HEK293 (cell line): ENCODE data around the gene SIM2.

Experiments used
- CTCF ChIP-seq: fragments of 450-650 bp; formaldehyde crosslinking; IDR thresholded peaks from 2 replicates; pipeline ENCODE4 v1.5.1; 2016; ENCODE audit warnings: missing biosample characterization, missing genetic modification characterization
- SETDB1 ChIP-seq: IDR thresholded peaks from one replicate; pipeline ENCODE4 v1.6.1; 2017; ENCODE audit warnings: mild to moderate bottlenecking, low read length, moderate library complexity, mixed read lengths; ENCODE audit not compliant: insufficient read length
- SP2 ChIP-seq: fragments of 450-650 bp; formaldehyde crosslinking; IDR thresholded peaks from 2 replicates; pipeline ENCODE4 v1.5.1; 2016; ENCODE audit warnings: missing biosample characterization, missing genetic modification characterization
- ZBTB11 ChIP-seq: fragments of 450-650 bp; formaldehyde crosslinking; conservative IDR thresholded peaks from 2 replicates; pipeline ENCODE4 v1.5.1; 2016; ENCODE audit warnings: low read depth, missing biosample characterization, missing genetic modification characterization
- ZBTB8A ChIP-seq: fragments of 450-650 bp; formaldehyde crosslinking; IDR thresholded peaks from 2 replicates; pipeline ENCODE4 v1.5.1; 2016; ENCODE audit warnings: missing biosample characterization, missing genetic modification characterization
- ZNF10 ChIP-seq: fragments of 450-650 bp; formaldehyde crosslinking; IDR thresholded peaks from 2 replicates; pipeline ENCODE4 v1.5.1; 2017; ENCODE audit warnings: missing biosample characterization, missing genetic modification characterization
- ZNF140 ChIP-seq: fragments of 450-650 bp; formaldehyde crosslinking; IDR thresholded peaks from 2 replicates; pipeline ENCODE4 v1.5.1; 2016; ENCODE audit warnings: missing biosample characterization, missing genetic modification characterization
- ZNF211 ChIP-seq: fragments of 450-650 bp; formaldehyde crosslinking; IDR thresholded peaks from 2 replicates; pipeline ENCODE4 v1.5.1; 2016; ENCODE audit warnings: low read depth, missing biosample characterization, missing genetic modification characterization
- ZNF311 ChIP-seq: fragments of 450-650 bp; formaldehyde crosslinking; IDR thresholded peaks from 2 replicates; pipeline ENCODE4 v1.5.1; 2017; ENCODE audit warnings: missing biosample characterization, missing genetic modification characterization, borderline replicate concordance
- ZNF350 ChIP-seq: fragments of 450-650 bp; formaldehyde crosslinking; IDR thresholded peaks from 2 replicates; pipeline ENCODE4 v1.5.0; 2017; ENCODE audit warnings: missing biosample characterization, mild to moderate bottlenecking, missing genetic modification characterization
- ZNF639 ChIP-seq: fragments of 450-650 bp; formaldehyde crosslinking; IDR thresholded peaks from 2 replicates; pipeline ENCODE4 v1.5.1; 2016; ENCODE audit warnings: missing biosample characterization, missing genetic modification characterization
- ZNF692 ChIP-seq: fragments of 450-650 bp; formaldehyde crosslinking; IDR thresholded peaks from 2 replicates; pipeline ENCODE4 v1.5.1; 2016; ENCODE audit warnings: missing biosample characterization, missing genetic modification characterization

GRCh38 chr21:36705679-36706481, 7.0 kb downstream of the SIM2 start:
- no peak for TF ChIP-seq ZBTB8A (tag by site-specific recombination)
- no peak for TF ChIP-seq CTCF (tag by site-specific recombination)
- no peak for TF ChIP-seq ZBTB11 (tag by site-specific recombination)
- TF ChIP-seq ZNF211 (tag by site-specific recombination) = no peak
- no peak for TF ChIP-seq ZNF311
- no peak for TF ChIP-seq ZNF140 (tag by site-specific recombination)
- no peak for TF ChIP-seq ZNF639 (tag by site-specific recombination)
- TF ChIP-seq ZNF10 (tag by site-specific recombination) = no peak
- no peak for TF ChIP-seq ZNF350 (tag by site-specific recombination)
- no peak for TF ChIP-seq SETDB1
- no peak for TF ChIP-seq SP2
- TF ChIP-seq ZNF692 (tag by site-specific recombination) = no peak
